ENCODE data around the gene ARRDC4. TPM values are rescaled to one million over a fixed set of nuclear protein-coding genes. Genes with fewer than 3 reads are reported as not detected.

The ARRDC4 gene
- total RNA-seq, 2 experiments from 2014 or later, result not detected

- H3K27ac ChIP-seq (ENCODE audit: low read depth, low read length, poor library complexity, severe bottlenecking), result no peak overlapping the region
- no peak overlapping the region for H3K4me2 ChIP-seq (ENCODE audit: low read length)
- no TSS peak for BruUV-seq (replicated peaks)
- CTCF ChIA-PET (ENCODE audit: unreplicated experiment), result no interaction called here
- H3K4me1 ChIP-seq (ENCODE audit: insufficient read depth, low read length, poor library complexity, severe bottlenecking), result no peaks in the 10 kb centered on the region
- no peaks in the 10 kb centered on the region for H4K20me1 ChIP-seq (ENCODE audit: insufficient read depth, low read length)
- intact Hi-C loops (cut with micrococcal nuclease; ENCODE audit: unreplicated experiment), result no loop called here
- no peak overlapping the region for H2AFZ ChIP-seq (ENCODE audit: low read length)
- POLR2A ChIA-PET, result no interaction called here
- no peaks in the 10 kb centered on the region for H3K9me2 ChIP-seq (ENCODE audit: insufficient read depth, low read length)
- H3K9me3 ChIP-seq (ENCODE audit: low read length), result no peaks in the 10 kb centered on the region
- H3K36me3 ChIP-seq (ENCODE audit: insufficient read depth, low read length), result no peaks in the 10 kb centered on the region
- TF ChIP-seq, protein P1, sequence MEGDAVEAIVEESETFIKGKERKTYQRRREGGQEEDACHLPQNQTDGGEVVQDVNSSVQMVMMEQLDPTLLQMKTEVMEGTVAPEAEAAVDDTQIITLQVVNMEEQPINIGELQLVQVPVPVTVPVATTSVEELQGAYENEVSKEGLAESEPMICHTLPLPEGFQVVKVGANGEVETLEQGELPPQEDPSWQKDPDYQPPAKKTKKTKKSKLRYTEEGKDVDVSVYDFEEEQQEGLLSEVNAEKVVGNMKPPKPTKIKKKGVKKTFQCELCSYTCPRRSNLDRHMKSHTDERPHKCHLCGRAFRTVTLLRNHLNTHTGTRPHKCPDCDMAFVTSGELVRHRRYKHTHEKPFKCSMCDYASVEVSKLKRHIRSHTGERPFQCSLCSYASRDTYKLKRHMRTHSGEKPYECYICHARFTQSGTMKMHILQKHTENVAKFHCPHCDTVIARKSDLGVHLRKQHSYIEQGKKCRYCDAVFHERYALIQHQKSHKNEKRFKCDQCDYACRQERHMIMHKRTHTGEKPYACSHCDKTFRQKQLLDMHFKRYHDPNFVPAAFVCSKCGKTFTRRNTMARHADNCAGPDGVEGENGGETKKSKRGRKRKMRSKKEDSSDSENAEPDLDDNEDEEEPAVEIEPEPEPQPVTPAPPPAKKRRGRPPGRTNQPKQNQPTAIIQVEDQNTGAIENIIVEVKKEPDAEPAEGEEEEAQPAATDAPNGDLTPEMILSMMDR (conservative IDR thresholded peaks at IDR 0.05; ENCODE audit: low read length), result no peak
- TF ChIP-seq EZH2phosphoT487 (IDR thresholded peaks at IDR 0.05; ENCODE audit: borderline replicate concordance, low read depth, low read length), result no peak
- H3K4me3 ChIP-seq (ENCODE audit: low read depth, low read length, poor library complexity, severe bottlenecking), result no peak overlapping the region
- no peaks in the 10 kb centered on the region for H3K79me2 ChIP-seq (ENCODE audit: insufficient read depth, low read depth, low read length)
- no peak for DNase-seq (ENCODE audit: low spot score)
These were observed 26.3 kb downstream of the ARRDC4 start for GRCh38 chr15:97986781-97987180.

DNA sequence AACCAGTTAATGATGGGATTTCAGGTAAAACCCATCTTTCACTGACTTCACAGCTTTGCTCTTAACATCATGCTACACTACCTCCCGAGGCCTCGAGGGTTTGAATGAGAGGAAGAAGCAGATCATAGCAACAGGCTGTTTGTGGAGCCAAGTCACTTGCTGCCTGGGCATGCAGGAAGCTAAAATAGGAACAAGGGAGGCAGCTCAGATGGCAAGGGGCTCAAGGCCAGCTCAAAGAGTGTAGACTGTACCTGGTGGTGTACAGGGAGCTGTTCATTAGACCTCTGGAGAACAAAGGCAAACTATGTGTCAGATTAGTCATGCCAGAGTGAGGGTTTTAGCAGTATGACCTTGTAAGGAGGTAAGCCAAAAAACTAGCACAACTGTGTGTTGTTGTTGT lies 28.8 kb downstream of the ARRDC4 start:
- H3K27ac ChIP-seq (ENCODE audit: low read depth, low read length, poor library complexity, severe bottlenecking), result no peak overlapping the region
- H3K4me2 ChIP-seq (ENCODE audit: low read length), result no peak overlapping the region
- ChIA-PET POLR2A (no interaction called here), CTCF (ENCODE audit: unreplicated experiment) (no interaction called here)
- BruUV-seq (replicated peaks), result no TSS peak
- H3K9me2 ChIP-seq (ENCODE audit: insufficient read depth, low read length), result no peaks in the 10 kb centered on the region
- H3K79me2 ChIP-seq (ENCODE audit: insufficient read depth, low read depth, low read length), result no peaks in the 10 kb centered on the region
- no peak overlapping the region for H2AFZ ChIP-seq (ENCODE audit: low read length)
- DNase-seq (ENCODE audit: low spot score), result no peak
- H4K20me1 ChIP-seq (ENCODE audit: insufficient read depth, low read length), result no peaks in the 10 kb centered on the region
- H3K9me3 ChIP-seq (ENCODE audit: low read length), result no peaks in the 10 kb centered on the region
- H3K36me3 ChIP-seq (ENCODE audit: insufficient read depth, low read length), result no peaks in the 10 kb centered on the region
- intact Hi-C loops (cut with micrococcal nuclease; ENCODE audit: unreplicated experiment), result no loop called here
- no peaks in the 10 kb centered on the region for H3K4me1 ChIP-seq (ENCODE audit: insufficient read depth, low read length, poor library complexity, severe bottlenecking)
- TF ChIP-seq, protein P1 (conservative IDR thresholded peaks at IDR 0.05; ENCODE audit: low read length), result no peak
- TF ChIP-seq EZH2phosphoT487 (IDR thresholded peaks at IDR 0.05; ENCODE audit: borderline replicate concordance, low read depth, low read length), result no peak
- no peak overlapping the region for H3K4me3 ChIP-seq (ENCODE audit: low read depth, low read length, poor library complexity, severe bottlenecking)

GRCh38 chr15:97991972-97992541 lies 31.6 kb downstream of the ARRDC4 start:
- Histone ChIP-seq H3K79me2 (ENCODE audit: insufficient read depth, low read depth, low read length) (no peaks in the 10 kb centered on the region), H3K9me2 (ENCODE audit: insufficient read depth, low read length) (no peaks in the 10 kb centered on the region), H3K36me3 (ENCODE audit: insufficient read depth, low read length) (no peaks in the 10 kb centered on the region), H2AFZ (ENCODE audit: low read length) (no peak overlapping the region), H3K4me3 (ENCODE audit: low read depth, low read length, poor library complexity, severe bottlenecking) (no peak overlapping the region), H3K9me3 (ENCODE audit: low read length) (no peaks in the 10 kb centered on the region), H3K4me1 (ENCODE audit: insufficient read depth, low read length, poor library complexity, severe bottlenecking) (no peaks in the 10 kb centered on the region), H4K20me1 (ENCODE audit: insufficient read depth, low read length) (no peaks in the 10 kb centered on the region), H3K4me2 (ENCODE audit: low read length) (no peak overlapping the region), H3K27ac (ENCODE audit: low read depth, low read length, poor library complexity, severe bottlenecking) (no peak overlapping the region)
- DNase-seq (ENCODE audit: low spot score), result no peak
- intact Hi-C loops (cut with micrococcal nuclease; ENCODE audit: unreplicated experiment), result no loop called here
- POLR2A ChIA-PET, result interaction anchor here (0.7 kb wide), 1 partner anchor 31 kb away, joined by 4 read pairs; no protein-coding TSS in a partner anchor
- no TSS peak for BruUV-seq (replicated peaks)
- CTCF ChIA-PET (ENCODE audit: unreplicated experiment), result no interaction called here
- TF ChIP-seq EZH2phosphoT487 (IDR thresholded peaks at IDR 0.05; ENCODE audit: borderline replicate concordance, low read depth, low read length), result no peak
- TF ChIP-seq, protein P1 (conservative IDR thresholded peaks at IDR 0.05; ENCODE audit: low read length), result no peak

All from OCI-LY7 (cell line).